Liver (tissue), 3 donors: Measurements from ENCODE around the gene HNRNPA1L2.

Source experiments
- ATF3 ChIP-seq: IDR thresholded peaks from 2 replicates; pipeline ENCODE4 v1.6.1; 2016; ENCODE audit warnings: antibody characterized with exemption
- CTCF ChIP-seq: fragments of 150-350 bp; IDR thresholded peaks from 2 replicates; pipeline ENCODE4 v1.5.1; 2017; ENCODE audit warnings: improper control_type of control experiment, low read depth, low read length; ENCODE audit not compliant: missing input control
- FOXA1 ChIP-seq: IDR thresholded peaks from 2 replicates; pipeline ENCODE4 v1.6.1; 2016; ENCODE audit warnings: antibody characterized with exemption
- GABPA ChIP-seq, 2 donors: IDR thresholded peaks in 1 of 2; conservative IDR thresholded peaks in 1 of 2; 2 replicates each; pipeline ENCODE4 v1.6.1; 2016; ENCODE audit warnings: antibody characterized with exemption in 2 of 2, mild to moderate bottlenecking in 1 of 2, moderate library complexity in 1 of 2
- JUND ChIP-seq, 2 donors: IDR thresholded peaks; 2 replicates each; pipeline ENCODE4 v1.6.1; 2016; ENCODE audit warnings: antibody characterized with exemption in 2 of 2
- MAX ChIP-seq: IDR thresholded peaks from 2 replicates; pipeline ENCODE4 v1.6.1; 2016; ENCODE audit warnings: antibody characterized with exemption
- RAD21 ChIP-seq, 2 donors: IDR thresholded peaks; 2 replicates each; pipeline ENCODE4 v1.6.1; 2016; ENCODE audit warnings: antibody characterized with exemption in 2 of 2, mild to moderate bottlenecking in 2 of 2
- REST ChIP-seq: IDR thresholded peaks from 2 replicates; pipeline ENCODE4 v1.6.1; 2016; ENCODE audit warnings: antibody characterized with exemption, mild to moderate bottlenecking
- RXRA ChIP-seq, 2 donors: IDR thresholded peaks; 2 replicates each; pipeline ENCODE4 v1.6.1; 2017 to 2018; ENCODE audit warnings: antibody characterized with exemption in 2 of 2, mild to moderate bottlenecking in 1 of 2
- SP1 ChIP-seq: IDR thresholded peaks from 2 replicates; pipeline ENCODE4 v1.6.1; 2018; ENCODE audit warnings: antibody characterized with exemption, mild to moderate bottlenecking
- TAF1 ChIP-seq: conservative IDR thresholded peaks from 2 replicates; pipeline ENCODE4 v1.6.1; 2016; ENCODE audit warnings: antibody characterized with exemption, mild to moderate bottlenecking
- YY1 ChIP-seq: IDR thresholded peaks from 2 replicates; pipeline ENCODE4 v1.6.1; 2016; ENCODE audit warnings: antibody characterized with exemption, mild to moderate bottlenecking
- ZBTB33 ChIP-seq: IDR thresholded peaks from 2 replicates; pipeline ENCODE4 v1.6.1; 2016; ENCODE audit warnings: antibody characterized with exemption
- donor health status: healthy.
- donor health status: healthy.

GRCh38 chr13:52650731-52651130 is 8.5 kb downstream of the HNRNPA1L2 start:
- TF ChIP-seq CTCF (no peak), ATF3 (no peak), YY1 (no peak), REST (no peak), RAD21 (IDR thresholded peaks at IDR 0.05) (no peak), GABPA (IDR thresholded peaks at IDR 0.05 in 1 of 2, conservative IDR thresholded peaks at IDR 0.05 in 1 of 2) (no peak), JUND (IDR thresholded peaks at IDR 0.05) (no peak), MAX (no peak), TAF1 (no peak), FOXA1 (no peak), SP1 (no peak), ZBTB33 (no peak), RXRA (IDR thresholded peaks at IDR 0.05) (no peak)
